OCI-LY7 (cell line): ENCODE data around the gene EFCAB11.

Experiments
- EZH2phosphoT487 ChIP-seq: fragments of 200-600 bp; sonication (generic); IDR thresholded peaks from 2 replicates; pipeline ENCODE4 v1.6.1; 2018; ENCODE audit warnings: low read depth, borderline replicate concordance, mild to moderate bottlenecking, mixed run types, antibody characterized with exemption, low read length, moderate library complexity, mixed read lengths
- TF ChIP-seq, protein P1 (sequence below): fragments of 200-600 bp; sonication (generic); conservative IDR thresholded peaks from 2 replicates; pipeline ENCODE4 v1.5.1; 2014; ENCODE audit warnings: mild to moderate bottlenecking, antibody characterized with exemption, low read length, moderate library complexity, mixed read lengths

GRCh38 chr14:89992273-89992672, 37.7 kb upstream of the EFCAB11 start:
- TF ChIP-seq, protein P1, sequence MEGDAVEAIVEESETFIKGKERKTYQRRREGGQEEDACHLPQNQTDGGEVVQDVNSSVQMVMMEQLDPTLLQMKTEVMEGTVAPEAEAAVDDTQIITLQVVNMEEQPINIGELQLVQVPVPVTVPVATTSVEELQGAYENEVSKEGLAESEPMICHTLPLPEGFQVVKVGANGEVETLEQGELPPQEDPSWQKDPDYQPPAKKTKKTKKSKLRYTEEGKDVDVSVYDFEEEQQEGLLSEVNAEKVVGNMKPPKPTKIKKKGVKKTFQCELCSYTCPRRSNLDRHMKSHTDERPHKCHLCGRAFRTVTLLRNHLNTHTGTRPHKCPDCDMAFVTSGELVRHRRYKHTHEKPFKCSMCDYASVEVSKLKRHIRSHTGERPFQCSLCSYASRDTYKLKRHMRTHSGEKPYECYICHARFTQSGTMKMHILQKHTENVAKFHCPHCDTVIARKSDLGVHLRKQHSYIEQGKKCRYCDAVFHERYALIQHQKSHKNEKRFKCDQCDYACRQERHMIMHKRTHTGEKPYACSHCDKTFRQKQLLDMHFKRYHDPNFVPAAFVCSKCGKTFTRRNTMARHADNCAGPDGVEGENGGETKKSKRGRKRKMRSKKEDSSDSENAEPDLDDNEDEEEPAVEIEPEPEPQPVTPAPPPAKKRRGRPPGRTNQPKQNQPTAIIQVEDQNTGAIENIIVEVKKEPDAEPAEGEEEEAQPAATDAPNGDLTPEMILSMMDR, result no peak
- no peak for TF ChIP-seq EZH2phosphoT487
